Activated naive CD4-positive, alpha-beta T cell treated with anti-CD3 and anti-CD28 coated beads for 36 hours (primary cell): ENCODE results near the gene APLP1. TPM values are rescaled to one million over a fixed set of nuclear protein-coding genes. Genes with fewer than 3 reads are reported as not detected.

Experiments
- CTCF ChIA-PET: fragments of 350-600 bp; sonication (Branson Sonifier 250); formaldehyde crosslinking; loops from one replicate; lab custom pipeline; 2021; ENCODE audit warnings: antibody characterized with exemption; lab: Charles Lee
- DNase-seq: peaks from one replicate; pipeline ENCODE4 v3.0.0-alpha.2; 2020
- H3K27ac Mint-ChIP-seq: one replicate; pipeline ENCODE4 v1.8.0; 2021; ENCODE audit warnings: mild to moderate bottlenecking, mixed read lengths
- H3K27me3 Mint-ChIP-seq: one replicate; pipeline ENCODE4 v1.8.0; 2021; ENCODE audit warnings: low read depth, mixed read lengths
- H3K36me3 Mint-ChIP-seq: one replicate; pipeline ENCODE4 v1.8.0; 2021; ENCODE audit warnings: low read depth, mixed read lengths
- H3K4me1 Mint-ChIP-seq: one replicate; pipeline ENCODE4 v1.8.0; 2021; ENCODE audit warnings: low read depth, mixed read lengths
- H3K4me3 Mint-ChIP-seq: one replicate; pipeline ENCODE4 v1.8.0; 2021; ENCODE audit warnings: mild to moderate bottlenecking, moderate library complexity, mixed read lengths
- H3K9me3 Mint-ChIP-seq: one replicate; pipeline ENCODE4 v1.8.0; 2021; ENCODE audit warnings: mixed read lengths
- intact Hi-C: fragments of 100-400 bp; cut with micrococcal nuclease; formaldehyde crosslinking; loops from one replicate; pipeline ENCODE4 v1.15.1; 2023
- total RNA-seq, 2 experiments: library from RNA; stranded (reverse); gene quantifications; one replicate each; pipeline ENCODE4 v1.2.3, GENCODE V29; 2021

The APLP1 gene
- total RNA-seq, 2 experiments from 2014 or later, result 0.79 to 1.2 TPM

DNA sequence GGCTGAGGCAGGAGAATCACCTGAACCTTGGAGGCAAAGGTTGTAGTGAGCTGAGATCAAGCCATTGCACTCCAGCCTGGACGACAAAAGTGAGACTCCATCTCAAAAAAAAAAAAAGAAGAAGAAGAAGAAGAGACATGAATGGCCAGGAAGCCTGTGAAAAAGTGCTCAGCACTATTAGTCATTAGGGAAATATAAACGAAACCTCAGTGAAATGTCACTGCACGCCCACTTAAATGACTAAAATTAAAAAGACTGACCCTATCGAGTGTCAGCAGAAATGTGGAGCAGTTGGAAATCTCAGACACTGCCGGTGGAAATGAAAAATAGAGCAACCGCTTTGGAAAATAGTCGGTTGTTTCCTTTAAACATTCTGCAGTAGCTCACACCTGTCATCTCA is 45.2 kb downstream of the APLP1 start:
- Mint-ChIP-seq H3K9me3 (no peaks in the 10 kb centered on the region), H3K36me3 (no peaks in the 10 kb centered on the region), H3K4me1 (peaks cover 23% of the 10 kb centered on the region), H3K4me3 (no peak overlapping the region), H3K27me3 (no peaks in the 10 kb centered on the region), H3K27ac (no peak overlapping the region)
- CTCF ChIA-PET, result no interaction called here
- intact Hi-C loops, result no loop called here
- no peak for DNase-seq

DNA sequence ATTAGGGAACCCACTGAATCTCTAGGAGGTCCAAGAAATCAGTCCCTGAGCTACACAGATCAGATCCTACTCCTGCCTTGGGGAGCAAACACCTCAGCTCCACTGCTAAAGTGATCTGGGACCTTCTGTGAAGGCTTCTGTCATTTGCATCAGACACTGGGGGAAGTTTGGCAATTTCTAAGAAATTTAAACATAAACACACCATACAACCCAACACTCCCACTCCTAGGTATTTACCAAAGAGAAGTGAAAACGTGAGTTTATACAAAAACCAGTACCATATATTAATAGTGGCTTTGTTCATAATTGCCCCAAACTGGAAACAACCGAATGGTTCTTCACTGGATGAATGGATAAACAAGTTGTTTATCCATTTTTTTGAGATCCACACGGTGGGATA is 47.1 kb downstream of the APLP1 start:
- intact Hi-C loops, result no loop called here
- CTCF ChIA-PET, result no interaction called here
- H3K27ac Mint-ChIP-seq, result no peak overlapping the region
- DNase-seq, result no peak
- no peaks in the 10 kb centered on the region for H3K9me3 Mint-ChIP-seq
- no peaks in the 10 kb centered on the region for H3K36me3 Mint-ChIP-seq
- no peak overlapping the region for H3K4me3 Mint-ChIP-seq
- no peaks in the 10 kb centered on the region for H3K27me3 Mint-ChIP-seq
- peaks cover 12% of the 10 kb centered on the region for H3K4me1 Mint-ChIP-seq

DNA sequence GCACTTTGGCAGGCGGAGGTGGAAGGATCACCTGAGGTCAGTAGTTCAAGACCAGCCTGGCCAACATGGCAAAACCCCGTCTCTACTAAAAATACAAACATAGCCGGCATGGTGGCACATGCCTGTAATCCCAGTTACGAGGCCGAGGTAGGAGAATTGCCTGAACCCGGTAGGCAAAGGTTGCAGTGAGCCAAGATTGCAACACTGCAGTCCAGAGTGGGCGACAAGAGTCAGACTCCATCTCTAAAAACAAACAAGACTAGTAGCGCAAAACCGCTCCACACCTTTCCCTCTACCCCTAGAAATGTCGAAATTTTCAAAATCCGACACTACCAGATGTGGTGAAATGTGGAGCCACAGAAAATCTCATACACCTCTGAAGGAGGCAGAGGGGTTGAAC is 50.9 kb downstream of the APLP1 start:
- Mint-ChIP-seq H3K4me3 (no peak overlapping the region), H3K27me3 (no peaks in the 10 kb centered on the region), H3K27ac (no peak overlapping the region), H3K9me3 (no peaks in the 10 kb centered on the region), H3K4me1 (no peaks in the 10 kb centered on the region), H3K36me3 (no peaks in the 10 kb centered on the region)
- DNase-seq, result no peak
- CTCF ChIA-PET, result no interaction called here
- intact Hi-C loops, result no loop called here

DNA sequence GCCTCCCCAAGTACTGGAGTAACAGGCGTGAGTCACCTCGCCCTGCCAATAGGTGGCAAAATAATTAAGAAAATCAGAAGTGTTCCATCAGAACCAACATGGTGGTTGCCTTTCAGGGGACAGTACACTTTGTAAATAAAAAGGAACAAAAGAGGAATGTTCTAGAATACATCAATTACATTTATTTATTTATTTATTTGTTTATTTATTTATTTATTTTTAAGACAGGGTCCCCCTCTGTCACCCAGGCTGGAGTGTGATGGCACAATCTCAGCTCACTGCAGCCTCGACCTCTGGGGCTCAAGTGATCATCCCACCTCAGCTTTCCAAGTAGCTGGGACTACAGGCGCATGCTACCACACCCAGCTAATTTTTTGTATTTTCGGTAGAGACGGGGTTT is 52.6 kb downstream of the APLP1 start:
- CTCF ChIA-PET, result no interaction called here
- no peaks in the 10 kb centered on the region for H3K4me1 Mint-ChIP-seq
- H3K9me3 Mint-ChIP-seq, result peaks cover 11% of the 10 kb centered on the region
- DNase-seq, result no peak
- no peak overlapping the region for H3K27ac Mint-ChIP-seq
- H3K36me3 Mint-ChIP-seq, result no peaks in the 10 kb centered on the region
- intact Hi-C loops, result no loop called here
- H3K4me3 Mint-ChIP-seq, result no peak overlapping the region
- no peaks in the 10 kb centered on the region for H3K27me3 Mint-ChIP-seq

DNA sequence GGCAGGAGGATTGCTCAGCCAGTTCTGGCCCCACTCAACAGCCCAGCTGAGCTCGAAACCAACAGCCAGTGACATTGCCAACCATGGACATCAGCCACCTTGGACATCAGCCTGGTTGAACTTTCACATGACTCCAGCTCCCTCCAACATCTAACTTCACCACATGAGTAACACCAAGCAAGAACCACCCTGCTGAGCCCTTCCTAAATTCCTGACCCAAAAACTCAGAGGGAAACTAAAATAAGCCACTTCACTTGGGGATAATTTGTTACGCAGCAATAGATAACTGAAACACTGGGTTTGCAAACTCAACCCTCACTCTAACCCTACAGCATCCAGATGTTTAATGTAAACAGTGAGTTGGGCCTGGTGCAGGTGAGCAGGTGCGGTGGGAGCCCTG is 57.1 kb downstream of the APLP1 start:
- peaks cover 11% of the 10 kb centered on the region for H3K4me1 Mint-ChIP-seq
- intact Hi-C loops, result no loop called here
- H3K36me3 Mint-ChIP-seq, result no peaks in the 10 kb centered on the region
- H3K4me3 Mint-ChIP-seq, result no peak overlapping the region
- CTCF ChIA-PET, result interaction anchor here (1.0 kb wide), 1 partner anchor 13 kb away, joined by 4 read pairs; no protein-coding TSS in a partner anchor
- H3K27me3 Mint-ChIP-seq, result no peaks in the 10 kb centered on the region
- H3K27ac Mint-ChIP-seq, result no peak overlapping the region
- DNase-seq, result no peak
- peaks cover 12% of the 10 kb centered on the region for H3K9me3 Mint-ChIP-seq

DNA sequence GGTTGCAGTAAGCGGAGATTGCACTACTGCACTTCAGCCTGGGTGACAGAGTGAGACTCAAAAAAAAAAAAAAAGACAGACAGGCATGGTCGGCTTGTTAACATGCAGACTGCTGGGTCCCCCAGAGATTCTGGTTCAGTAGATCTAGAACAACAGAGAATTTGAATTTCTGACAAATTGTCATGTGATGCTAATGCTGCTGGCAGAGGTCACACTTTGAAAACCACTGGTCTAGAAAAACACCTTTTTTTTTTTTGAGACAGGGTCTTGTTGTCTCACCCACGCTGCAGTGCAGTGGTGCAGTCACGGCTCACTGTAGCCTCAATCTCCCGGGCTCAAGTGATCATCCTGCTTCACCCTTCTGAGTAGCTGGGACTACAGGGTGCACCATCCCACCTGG is 60.1 kb downstream of the APLP1 start:
- no peak for DNase-seq
- peaks cover 12% of the 10 kb centered on the region for H3K9me3 Mint-ChIP-seq
- peaks cover 24% of the 10 kb centered on the region for H3K4me1 Mint-ChIP-seq
- CTCF ChIA-PET, result interaction anchor here (1.7 kb wide), 1 partner anchor 47 kb away, joined by 15 read pairs; no protein-coding TSS in a partner anchor
- no peaks in the 10 kb centered on the region for H3K27me3 Mint-ChIP-seq
- H3K4me3 Mint-ChIP-seq, result no peak overlapping the region
- intact Hi-C loops, result no loop called here
- H3K27ac Mint-ChIP-seq, result no peak overlapping the region
- no peaks in the 10 kb centered on the region for H3K36me3 Mint-ChIP-seq

Other genes starting within 250 kb of the APLP1 start
- gene RBM42, start 239.5 kb upstream of the APLP1 start, total RNA-seq, result 10 to 100 TPM; 64.2 to 66.2 TPM
- under 1 TPM; 0.52 to 0.84 TPM for gene ETV2, start 226.8 kb upstream of the APLP1 start, total RNA-seq
- 100 to 1,000 TPM; 499 to 512 TPM for gene COX6B1, start 220.3 kb upstream of the APLP1 start, total RNA-seq
- under 1 TPM in 1 of 2 experiments, not detected in 1; 0.21 TPM for gene UPK1A, start 202.1 kb upstream of the APLP1 start, total RNA-seq
- 100 to 1,000 TPM; 174 to 181 TPM for gene ZBTB32, start 164.0 kb upstream of the APLP1 start, total RNA-seq
- gene KMT2B, start 150.6 kb upstream of the APLP1 start, total RNA-seq, result 10 to 100 TPM; 62.0 to 65.8 TPM
- gene IGFLR1, start 126.1 kb upstream of the APLP1 start, total RNA-seq, result 10 to 100 TPM; 51.0 to 52.8 TPM
- gene U2AF1L4, start 123.2 kb upstream of the APLP1 start, total RNA-seq, result 10 to 100 TPM; 41.8 to 44.2 TPM
- 10 to 100 TPM; 32.4 to 37.7 TPM for gene PSENEN, start 122.9 kb upstream of the APLP1 start, total RNA-seq
- 1 to 10 TPM; 5.7 to 9.7 TPM for gene LIN37, start 120.0 kb upstream of the APLP1 start, total RNA-seq
- gene HSPB6, start 111.5 kb upstream of the APLP1 start, total RNA-seq, result under 1 TPM; 0.40 to 0.55 TPM
- gene PROSER3, start 110.4 kb upstream of the APLP1 start, total RNA-seq, result 10 to 100 TPM; 45.3 to 47.4 TPM
- 10 to 100 TPM; 49.5 to 61.6 TPM for gene ARHGAP33, start 93.0 kb upstream of the APLP1 start, total RNA-seq
- gene PRODH2, start 55.7 kb upstream of the APLP1 start, total RNA-seq, result not detected
- gene NPHS1, start 16.1 kb upstream of the APLP1 start, total RNA-seq, result under 1 TPM in 1 of 2 experiments, not detected in 1; 0.05 TPM
- gene KIRREL2, start 11.7 kb upstream of the APLP1 start, total RNA-seq, result 1 to 10 TPM; 1.0 to 1.1 TPM
- 10 to 100 TPM; 56.2 to 56.4 TPM for gene NFKBID, start 32.0 kb downstream of the APLP1 start, total RNA-seq
- 10 to 100 TPM; 11.7 to 14.5 TPM for gene HCST, start 34.0 kb downstream of the APLP1 start, total RNA-seq
- not detected for gene TYROBP, start 39.7 kb downstream of the APLP1 start, total RNA-seq
- 1 to 10 TPM; 4.0 TPM for gene LRFN3, start 67.8 kb downstream of the APLP1 start, total RNA-seq
- gene SDHAF1, start 126.6 kb downstream of the APLP1 start, total RNA-seq, result 10 to 100 TPM; 13.1 to 13.8 TPM
- 1 to 10 TPM; 1.1 to 2.1 TPM for gene SYNE4, start 140.2 kb downstream of the APLP1 start, total RNA-seq
- 10 to 100 TPM; 36.9 to 37.8 TPM for gene ALKBH6, start 145.6 kb downstream of the APLP1 start, total RNA-seq
- gene CLIP3, start 164.3 kb downstream of the APLP1 start, total RNA-seq, result under 1 TPM in 1 of 2 experiments, not detected in 1; 0.15 TPM
- gene THAP8, start 185.7 kb downstream of the APLP1 start, total RNA-seq, result 1 to 10 TPM; 1.1 to 1.2 TPM
- 10 to 100 TPM; 23.7 to 25.6 TPM for gene WDR62, start 186.3 kb downstream of the APLP1 start, total RNA-seq
- not detected for gene OVOL3, start 242.6 kb downstream of the APLP1 start, total RNA-seq
- 10 to 100 TPM; 86.8 to 87.4 TPM for gene POLR2I, start 246.3 kb downstream of the APLP1 start, total RNA-seq
- gene TBCB, start 246.9 kb downstream of the APLP1 start, total RNA-seq, result 100 to 1,000 TPM; 104 to 105 TPM